Trophoblast cell (in vitro differentiated cells and primary cell): ENCODE measurements around the gene MTURN.
A peak's percentile ranks its signal among the peaks of the same experiment; 100 is the strongest.

Source experiments
- DNase-seq, 2 donors: peaks; one replicate each; pipeline ENCODE4 v3.0.0-alpha.2; 2016
- H2AFZ ChIP-seq: 2 replicates; pipeline ENCODE4 v1.6.1; 2013; ENCODE audit warnings: low read length, moderate library complexity, mild to moderate bottlenecking; ENCODE audit not compliant: insufficient read depth, poor library complexity
- H2AK5ac ChIP-seq: 2 replicates; pipeline ENCODE4 v1.6.1; 2013; ENCODE audit warnings: mild to moderate bottlenecking, low read length
- H2BK120ac ChIP-seq: 2 replicates; pipeline ENCODE4 v1.6.1; 2013; ENCODE audit warnings: low read length, mild to moderate bottlenecking, moderate library complexity; ENCODE audit not compliant: insufficient read depth, poor library complexity
- H2BK12ac ChIP-seq: 2 replicates; pipeline ENCODE4 v1.6.1; 2013; ENCODE audit warnings: mild to moderate bottlenecking, low read length, moderate library complexity
- H2BK5ac ChIP-seq: 2 replicates; pipeline ENCODE4 v1.6.1; 2013; ENCODE audit warnings: low read length, low read depth, moderate library complexity, mild to moderate bottlenecking; ENCODE audit not compliant: poor library complexity
- H3K14ac ChIP-seq: 2 replicates; pipeline ENCODE4 v1.6.1; 2013; ENCODE audit warnings: mild to moderate bottlenecking, low read length
- H3K18ac ChIP-seq: 2 replicates; pipeline ENCODE4 v1.6.1; 2013; ENCODE audit warnings: mild to moderate bottlenecking, low read length
- H3K23ac ChIP-seq: 2 replicates; pipeline ENCODE4 v1.6.1; 2013; ENCODE audit warnings: low read length
- H3K27ac ChIP-seq: 2 replicates; pipeline ENCODE4 v1.5.1; 2013; ENCODE audit warnings: low read depth, mild to moderate bottlenecking, inconsistent platforms, low read length, moderate library complexity
- H3K27me3 ChIP-seq: 2 replicates; pipeline ENCODE4 v1.6.1; 2013; ENCODE audit warnings: inconsistent platforms, mild to moderate bottlenecking, low read length, moderate library complexity; ENCODE audit not compliant: insufficient read depth
- H3K36me3 ChIP-seq, 2 experiments: 1 replicate in 1 of 2; 2 replicates in 1 of 2; pipeline ENCODE4 v1.6.1; 2013; ENCODE audit warnings: low read length in 2 of 2, mild to moderate bottlenecking in 2 of 2, moderate library complexity in 1 of 2; ENCODE audit not compliant: insufficient read depth in 2 of 2, control insufficient read depth in 1 of 2
- H3K4ac ChIP-seq: 2 replicates; pipeline ENCODE4 v1.6.1; 2013; ENCODE audit warnings: low read depth, mild to moderate bottlenecking, low read length, moderate library complexity
- H3K4me1 ChIP-seq, 2 experiments: 1 replicate in 1 of 2; 2 replicates in 1 of 2; pipeline ENCODE4 v1.6.1; 2013; ENCODE audit warnings: low read length in 2 of 2, mild to moderate bottlenecking in 2 of 2, moderate library complexity in 1 of 2; ENCODE audit not compliant: insufficient read depth in 2 of 2, control insufficient read depth in 1 of 2
- H3K4me2 ChIP-seq: 2 replicates; pipeline ENCODE4 v1.6.1; 2013; ENCODE audit warnings: inconsistent platforms, mild to moderate bottlenecking, low read length, moderate library complexity
- H3K4me3 ChIP-seq: 2 replicates; pipeline ENCODE4 v1.5.1; 2013; ENCODE audit warnings: mild to moderate bottlenecking, low read depth, low read length, inconsistent platforms
- H3K79me1 ChIP-seq: one replicate; pipeline ENCODE4 v1.6.1; 2013; ENCODE audit warnings: low read length
- H3K79me2 ChIP-seq: 2 replicates; pipeline ENCODE4 v1.6.1; 2013; ENCODE audit warnings: low read length, mild to moderate bottlenecking; ENCODE audit not compliant: control insufficient read depth, insufficient read depth, poor library complexity
- H3K9ac ChIP-seq: 2 replicates; pipeline ENCODE4 v1.6.1; 2013; ENCODE audit warnings: mild to moderate bottlenecking, low read length
- H3K9me3 ChIP-seq: 2 replicates; pipeline ENCODE4 v1.6.1; 2013; ENCODE audit warnings: low read depth, mild to moderate bottlenecking, control low read depth, inconsistent platforms, low read length; ENCODE audit not compliant: insufficient read depth
- H4K12ac ChIP-seq: 2 replicates; pipeline ENCODE4 v1.6.1; 2013; ENCODE audit warnings: low read depth, mild to moderate bottlenecking, low read length, moderate library complexity
- H4K8ac ChIP-seq: 2 replicates; pipeline ENCODE4 v1.6.1; 2013; ENCODE audit warnings: low read depth, mild to moderate bottlenecking, low read length, moderate library complexity
- H4K91ac ChIP-seq: one replicate; pipeline ENCODE4 v1.6.1; 2013; ENCODE audit warnings: low read depth, mild to moderate bottlenecking, low read length, moderate library complexity
- WGBS: extraction: QIAGEN DNeasy Blood & Tissue Kit; methylation state at CpG from one replicate; pipeline ENCODE4 v1.1.7; 2013; ENCODE audit warnings: missing lambda C conversion rate; ENCODE audit not compliant: insufficient read length, insufficient coverage; ENCODE audit errors: extremely low coverage; 5-methylcytosine and 5-hydroxymethylcytosine counted together

MTURN gene

DNA sequence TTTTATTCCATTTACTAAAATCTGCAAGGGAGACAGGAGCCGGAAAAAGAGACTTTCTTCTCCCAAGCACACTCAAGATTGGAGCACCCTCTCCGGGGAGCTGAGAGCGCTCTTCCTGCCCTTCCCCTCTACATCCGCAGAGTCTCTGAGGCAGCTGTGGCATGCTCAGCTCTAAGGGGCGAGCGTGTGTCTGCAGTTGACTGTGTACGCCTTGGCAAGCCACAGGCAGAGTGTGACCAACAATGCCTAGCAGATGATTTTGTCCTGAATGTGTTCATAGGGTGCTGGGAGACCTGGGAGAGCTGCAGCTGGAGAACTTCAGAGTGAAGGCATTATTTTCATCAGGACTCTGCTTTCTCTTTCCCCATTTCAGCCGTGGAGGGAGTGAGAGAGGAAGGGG lies 20.7 kb downstream of the MTURN start:
- Histone ChIP-seq H3K27ac (no peak overlapping the region), H3K4ac (no peak overlapping the region), H3K79me1 (no peaks in the 10 kb centered on the region), H2BK120ac (no peak overlapping the region), H3K9me3 (no peaks in the 10 kb centered on the region), H4K12ac (no peak overlapping the region), H2BK12ac (no peak overlapping the region), H3K4me3 (no peak overlapping the region), H3K23ac (no peak overlapping the region), H3K4me1 (no peaks in the 10 kb centered on the region), H3K79me2 (no peaks in the 10 kb centered on the region), H3K4me2 (no peak overlapping the region), H4K8ac (no peak overlapping the region), H3K9ac (no peak overlapping the region), H2AK5ac (no peak overlapping the region), H2AFZ (no peak overlapping the region), H3K18ac (no peak overlapping the region), H3K14ac (no peak overlapping the region), H3K36me3 (no peaks in the 10 kb centered on the region), H3K27me3 (no peaks in the 10 kb centered on the region), H2BK5ac (no peak overlapping the region), H4K91ac (no peak overlapping the region)
- WGBS, result no CpG with 5 or more reads among the region's 8 CpGs
- DNase-seq, result no peak

DNA sequence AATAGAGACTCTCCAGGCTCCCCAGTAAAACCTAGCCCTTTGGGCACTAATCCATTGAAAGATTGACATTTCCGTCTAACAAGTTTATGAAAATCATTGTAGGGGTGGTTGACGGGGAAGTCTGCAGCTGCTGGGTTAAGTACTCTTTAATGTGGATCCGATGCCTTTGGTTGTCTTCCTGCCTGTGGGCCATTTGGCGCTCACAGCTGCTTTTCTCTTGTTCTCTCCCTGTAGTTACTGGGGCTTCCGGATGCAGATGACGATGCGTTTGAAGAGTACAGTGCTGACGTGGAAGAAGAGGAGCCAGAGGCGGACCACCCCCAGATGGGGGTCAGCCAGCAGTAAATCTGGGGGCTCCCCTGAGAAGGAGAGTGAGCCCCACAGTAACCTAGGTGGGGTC lies 22.4 kb downstream of the MTURN start:
- no peak overlapping the region for H3K4me3 ChIP-seq
- H2AK5ac ChIP-seq, result no peak overlapping the region
- no peak overlapping the region for H4K91ac ChIP-seq
- no peak overlapping the region for H3K18ac ChIP-seq
- no peak overlapping the region for H3K4me2 ChIP-seq
- DNase-seq, result no peak
- no peaks in the 10 kb centered on the region for H3K79me1 ChIP-seq
- H3K9me3 ChIP-seq, result no peaks in the 10 kb centered on the region
- H3K4me1 ChIP-seq, result no peaks in the 10 kb centered on the region
- no peak overlapping the region for H2AFZ ChIP-seq
- H2BK12ac ChIP-seq, result no peak overlapping the region
- H2BK5ac ChIP-seq, result no peak overlapping the region
- no peak overlapping the region for H3K9ac ChIP-seq
- no peak overlapping the region for H2BK120ac ChIP-seq
- no peaks in the 10 kb centered on the region for H3K27me3 ChIP-seq
- H3K23ac ChIP-seq, result no peak overlapping the region
- H3K4ac ChIP-seq, result no peak overlapping the region
- H3K14ac ChIP-seq, result no peak overlapping the region
- no peak overlapping the region for H4K12ac ChIP-seq
- no peaks in the 10 kb centered on the region for H3K79me2 ChIP-seq
- H4K8ac ChIP-seq, result no peak overlapping the region
- no peaks in the 10 kb centered on the region for H3K36me3 ChIP-seq
- no CpG with 5 or more reads among the region's 9 CpGs for whole genome bisulfite sequencing
- H3K27ac ChIP-seq, result no peak overlapping the region

GRCh38 chr7:30159163-30159562 lies 24.4 kb downstream of the MTURN start:
- no peak overlapping the region for H3K23ac ChIP-seq
- peak in 1 of 2 donors; percentile 43 for DNase-seq
- no peak overlapping the region for H3K4me2 ChIP-seq
- no peak overlapping the region for H2AFZ ChIP-seq
- no peak overlapping the region for H3K9ac ChIP-seq
- H2BK120ac ChIP-seq, result no peak overlapping the region
- H3K79me1 ChIP-seq, result no peaks in the 10 kb centered on the region
- no peaks in the 10 kb centered on the region for H3K9me3 ChIP-seq
- H3K4me3 ChIP-seq, result no peak overlapping the region
- no peak overlapping the region for H3K18ac ChIP-seq
- H3K4me1 ChIP-seq, result peaks cover 2 to 3% of the 10 kb centered on the region in 2 experiments
- no peaks in the 10 kb centered on the region for H3K79me2 ChIP-seq
- H2BK12ac ChIP-seq, result no peak overlapping the region
- no peak overlapping the region for H3K14ac ChIP-seq
- H2BK5ac ChIP-seq, result no peak overlapping the region
- no CpG with 5 or more reads among the region's 4 CpGs for WGBS
- no peaks in the 10 kb centered on the region for H3K27me3 ChIP-seq
- no peaks in the 10 kb centered on the region for H3K36me3 ChIP-seq
- H3K4ac ChIP-seq, result no peak overlapping the region
- no peak overlapping the region for H4K12ac ChIP-seq
- no peak overlapping the region for H2AK5ac ChIP-seq
- no peak overlapping the region for H4K8ac ChIP-seq
- H3K27ac ChIP-seq, result no peak overlapping the region
- no peak overlapping the region for H4K91ac ChIP-seq

DNA sequence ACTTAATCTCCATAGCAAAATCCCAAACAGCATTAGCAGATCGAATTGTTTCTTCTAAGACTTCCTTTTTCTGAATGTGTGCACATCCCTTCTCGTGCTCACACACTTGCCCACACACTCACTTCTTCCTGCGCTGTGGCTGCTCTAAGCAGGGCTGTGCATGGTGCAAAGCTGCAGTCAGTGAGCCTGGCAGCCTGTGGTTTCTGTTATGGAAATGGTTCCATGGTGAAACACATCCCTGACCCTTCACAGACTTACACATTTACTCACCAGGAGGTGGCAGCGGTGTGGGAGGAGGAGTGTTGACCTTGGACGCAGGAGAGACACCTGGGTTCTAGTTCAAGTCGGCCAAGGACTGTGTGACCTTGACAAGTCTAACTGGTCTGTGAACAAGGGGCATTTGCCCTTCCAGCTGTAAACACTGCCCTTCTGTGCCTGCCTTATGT lies 24.9 kb downstream of the MTURN start:
- Histone ChIP-seq H3K14ac (no peak overlapping the region), H2BK5ac (no peak overlapping the region), H3K9ac (no peak overlapping the region), H3K27me3 (no peaks in the 10 kb centered on the region), H3K9me3 (no peaks in the 10 kb centered on the region), H3K36me3 (no peaks in the 10 kb centered on the region), H3K27ac (no peak overlapping the region), H3K79me2 (no peaks in the 10 kb centered on the region), H4K8ac (no peak overlapping the region), H2BK120ac (no peak overlapping the region), H3K18ac (no peak overlapping the region), H2BK12ac (no peak overlapping the region), H3K23ac (no peak overlapping the region), H4K12ac (no peak overlapping the region), H3K4me1 (peaks cover 2 to 3% of the 10 kb centered on the region in 2 experiments), H4K91ac (no peak overlapping the region), H2AK5ac (no peak overlapping the region), H3K4me3 (no peak overlapping the region), H3K4me2 (no peak overlapping the region), H2AFZ (no peak overlapping the region), H3K79me1 (no peaks in the 10 kb centered on the region), H3K4ac (no peak overlapping the region)
- no CpG with 5 or more reads among the region's 6 CpGs for WGBS
- DNase-seq, result peak in 1 of 2 donors; percentile 38
